Transverse colon (tissue), 4 donors: ENCODE measurements around the gene C3orf62. TPM values are rescaled to one million over a fixed set of nuclear protein-coding genes. Genes with fewer than 3 reads are reported as not detected.
A peak's percentile ranks its signal among the peaks of the same experiment; 100 is the strongest.
"Not testable (repeated sequence)": the region's sequence is repeated elsewhere in the genome, so short reads cannot be mapped to it uniquely, and the experiment has no call there.

ENCODE experiments used
- DNase-seq: peaks from one replicate; pipeline ENCODE4 v3.0.0-alpha.2; 2019
- H3K27ac ChIP-seq, 4 donors: fragments of 200-600 bp; sonication (generic); 2 replicates each; pipeline ENCODE4 v1.5.1; 2016 to 2018; ENCODE audit warnings: inconsistent platforms in 4 of 4
- H3K27me3 ChIP-seq: fragments of 200-600 bp; sonication (generic); 2 replicates; pipeline ENCODE4 v1.5.1; 2017; ENCODE audit warnings: inconsistent platforms
- H3K36me3 ChIP-seq, 4 donors: fragments of 200-600 bp; sonication (generic); 2 replicates each; pipeline ENCODE4 v1.5.1; 2017 to 2019; ENCODE audit warnings: inconsistent platforms in 4 of 4
- H3K4me1 ChIP-seq, 4 donors: fragments of 200-600 bp; sonication (generic); 2 replicates each; pipeline ENCODE4 v1.5.1; 2017 to 2020; ENCODE audit warnings: inconsistent platforms in 4 of 4
- H3K4me3 ChIP-seq, 4 donors: fragments of 200-600 bp; sonication (generic); 1 replicate in 1 of 4; 2 replicates in 3 of 4; pipeline versions ENCODE4 v1.5.1 to v1.6.1; 2017 to 2019; ENCODE audit warnings: inconsistent platforms in 4 of 4
- H3K9me3 ChIP-seq, 2 donors: fragments of 200-600 bp; sonication (generic); 2 replicates each; pipeline ENCODE4 v1.5.1; 2017 to 2019; ENCODE audit warnings: inconsistent platforms in 2 of 2
- EP300 ChIP-seq: sonication (generic); formaldehyde crosslinking; IDR thresholded peaks from one replicate; pipeline ENCODE4 v1.6.1; 2017; ENCODE audit warnings: antibody characterized with exemption, low read depth
- POLR2A ChIP-seq: fragments of 450-650 bp; IDR thresholded peaks from one replicate; pipeline ENCODE4 v1.6.1; 2016; ENCODE audit warnings: antibody characterized with exemption, mild to moderate bottlenecking, moderate library complexity
- POLR2AphosphoS5 ChIP-seq, 3 donors: sonication (generic); formaldehyde crosslinking; IDR thresholded peaks; one replicate each; pipeline ENCODE4 v1.6.1; 2016; ENCODE audit warnings: antibody characterized with exemption in 3 of 3
- WGBS, 2 donors: methylation state at CpG; one replicate each; pipeline ENCODE4 v1.1.5; 2018; ENCODE audit warnings: low coverage in 1 of 2; 5-methylcytosine and 5-hydroxymethylcytosine counted together
- in situ Hi-C, 4 donors: fragments of 200-750 bp; cut with MboI; loops; one replicate each; pipeline versions ENCODE4 v1.15.0 to v1.15.1; 2017; ENCODE audit warnings: low sequenced_read_pairs in 3 of 4, low pct_ligation_motif_present in 1 of 4, low pct_unique_long_range_greater_than_20kb in 1 of 4
- intact Hi-C: fragments of 100-400 bp; cut with DNase I; formaldehyde crosslinking; loops from one replicate; pipeline ENCODE4 v1.15.1; 2023; ENCODE audit warnings: low total_unique reads
- total RNA-seq, 4 donors: library from RNA; depleted of rRNA; stranded (reverse); fragments of >200 nt; gene quantifications; one replicate each; pipeline ENCODE4 v1.1.0, GENCODE V29; 2016
- TF ChIP-seq, protein P1 (sequence below), 5 experiments: fragments of 200-600 bp in 3 of 5; fragments of 450-650 bp in 2 of 5; sonication (generic) in 3 of 5; IDR thresholded peaks; 1 replicate in 2 of 5; 2 replicates in 3 of 5; pipeline ENCODE4 v1.5.1; 2016 to 2017; ENCODE audit warnings: antibody characterized with exemption in 5 of 5, inconsistent platforms in 3 of 5, mild to moderate bottlenecking in 2 of 5, moderate library complexity in 1 of 5

The C3orf62 gene
- total RNA-seq, 4 donors from 2014 or later = 2.4 to 13.5 (median 5.3) TPM

DNA sequence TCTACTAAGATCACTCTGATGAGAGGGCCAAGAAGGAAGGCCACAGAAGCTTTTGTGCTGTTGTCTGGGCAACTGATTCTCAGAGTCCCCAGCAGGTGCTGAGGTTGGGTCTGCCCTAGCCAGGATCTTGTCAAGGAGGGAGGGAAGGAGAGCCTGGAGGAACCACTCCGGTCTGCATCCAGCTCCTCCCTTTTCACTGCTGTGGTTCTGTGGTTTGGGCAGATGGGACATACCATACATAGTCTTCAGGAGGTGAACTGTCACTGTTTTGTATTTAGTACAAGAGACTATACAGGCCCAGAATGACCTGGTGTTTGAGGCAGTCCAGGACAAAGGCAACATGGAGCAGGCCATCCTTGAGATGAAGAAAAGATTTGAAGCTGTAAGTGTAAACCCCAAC, 21.9 kb downstream of the C3orf62 start:
- in situ Hi-C loops (no loop called here), intact Hi-C loops (no loop called here)
- Histone ChIP-seq H3K9me3 (no peaks in the 10 kb centered on the region), H3K4me1 (peaks cover 0 to 11% (median 4%) of the 10 kb centered on the region in 4 donors), H3K36me3 (no peaks in the 10 kb centered on the region), H3K27me3 (no peaks in the 10 kb centered on the region), H3K27ac (peak overlapping the region in 2 of 4 donors; percentile 2 to 14), H3K4me3 (no peak overlapping the region)
- DNase-seq = no peak
- TF ChIP-seq, protein P1, sequence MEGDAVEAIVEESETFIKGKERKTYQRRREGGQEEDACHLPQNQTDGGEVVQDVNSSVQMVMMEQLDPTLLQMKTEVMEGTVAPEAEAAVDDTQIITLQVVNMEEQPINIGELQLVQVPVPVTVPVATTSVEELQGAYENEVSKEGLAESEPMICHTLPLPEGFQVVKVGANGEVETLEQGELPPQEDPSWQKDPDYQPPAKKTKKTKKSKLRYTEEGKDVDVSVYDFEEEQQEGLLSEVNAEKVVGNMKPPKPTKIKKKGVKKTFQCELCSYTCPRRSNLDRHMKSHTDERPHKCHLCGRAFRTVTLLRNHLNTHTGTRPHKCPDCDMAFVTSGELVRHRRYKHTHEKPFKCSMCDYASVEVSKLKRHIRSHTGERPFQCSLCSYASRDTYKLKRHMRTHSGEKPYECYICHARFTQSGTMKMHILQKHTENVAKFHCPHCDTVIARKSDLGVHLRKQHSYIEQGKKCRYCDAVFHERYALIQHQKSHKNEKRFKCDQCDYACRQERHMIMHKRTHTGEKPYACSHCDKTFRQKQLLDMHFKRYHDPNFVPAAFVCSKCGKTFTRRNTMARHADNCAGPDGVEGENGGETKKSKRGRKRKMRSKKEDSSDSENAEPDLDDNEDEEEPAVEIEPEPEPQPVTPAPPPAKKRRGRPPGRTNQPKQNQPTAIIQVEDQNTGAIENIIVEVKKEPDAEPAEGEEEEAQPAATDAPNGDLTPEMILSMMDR (IDR thresholded peaks at IDR 0.05) = no peak
- peak in 2 of 3 donors; percentile 58 to 92 for TF ChIP-seq POLR2AphosphoS5 (IDR thresholded peaks at IDR 0.05)
- WGBS, 2 donors = 64% methylated on average over 1 of the region's 1 CpG; no CpG with 5 or more reads in 1 of the 2 donors

- intact Hi-C loops = no loop called here
- H3K9me3 ChIP-seq = no peaks in the 10 kb centered on the region
- H3K4me3 ChIP-seq = no peak overlapping the region
- WGBS, 2 donors = 83 to 88% methylated on average over 2 to 3 of the region's 3 CpGs
- no peak for TF ChIP-seq EP300
- TF ChIP-seq, protein P1 (IDR thresholded peaks at IDR 0.05) = no peak
- no peak for TF ChIP-seq POLR2AphosphoS5 (IDR thresholded peaks at IDR 0.05)
- no peak for TF ChIP-seq POLR2A
- H3K4me1 ChIP-seq = peaks cover 0 to 22% (median 4%) of the 10 kb centered on the region in 4 donors
- H3K27me3 ChIP-seq = no peaks in the 10 kb centered on the region
- DNase-seq = no peak
- in situ Hi-C loops = no loop called here
- no peak overlapping the region for H3K27ac ChIP-seq
- H3K36me3 ChIP-seq = no peaks in the 10 kb centered on the region
Measured at GRCh38 chr3:49253512-49253911, 23.5 kb downstream of the C3orf62 start.

GRCh38 chr3:49248840-49249227, 28.2 kb downstream of the C3orf62 start:
- Histone ChIP-seq H3K27me3 (no peaks in the 10 kb centered on the region), H3K27ac (peak overlapping the region; percentile 47 to 67 (median 64)), H3K4me3 (no peak overlapping the region), H3K36me3 (no peaks in the 10 kb centered on the region), H3K4me1 (peaks cover 0 to 16% (median 0%) of the 10 kb centered on the region in 4 donors), H3K9me3 (no peaks in the 10 kb centered on the region)
- intact Hi-C loops = no loop called here
- DNase-seq = no peak
- no peak for TF ChIP-seq EP300
- TF ChIP-seq POLR2AphosphoS5 (IDR thresholded peaks at IDR 0.05) = peak in 1 of 3 donors; percentile 18
- in situ Hi-C loops = no loop called here

DNA sequence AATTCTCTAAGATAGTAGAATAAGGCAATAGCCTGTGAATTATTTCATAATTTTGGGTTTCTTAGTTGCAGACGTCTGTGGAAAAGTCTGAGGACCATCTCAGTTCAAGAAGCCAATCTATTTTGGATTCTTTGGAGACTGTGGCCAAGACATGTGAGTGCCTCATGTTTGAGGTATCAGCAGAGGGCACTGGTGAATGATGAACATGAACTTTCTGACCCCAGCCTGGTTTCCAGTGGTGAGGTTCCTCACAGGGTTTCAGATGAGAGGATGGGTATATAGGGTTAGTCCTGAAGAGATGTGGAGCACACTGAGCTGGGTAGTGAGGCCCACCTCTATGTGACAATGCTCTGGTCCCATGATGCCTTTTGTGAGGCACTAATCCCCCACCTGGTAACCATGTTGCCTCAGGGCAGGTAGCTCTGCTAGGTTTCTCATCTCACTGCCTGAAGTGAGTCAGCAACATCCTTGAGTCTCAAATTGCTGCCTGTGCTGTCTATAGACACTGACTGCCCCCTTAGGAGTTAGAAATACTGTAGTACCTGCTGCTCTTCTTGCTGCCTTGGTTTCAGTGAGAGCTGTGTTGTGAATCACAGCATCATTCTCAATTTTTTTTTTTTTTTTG, 32.3 kb downstream of the C3orf62 start:
- no peaks in the 10 kb centered on the region for H3K27me3 ChIP-seq
- no peak for DNase-seq
- no peaks in the 10 kb centered on the region for H3K9me3 ChIP-seq
- H3K27ac ChIP-seq = peak overlapping the region in 1 of 4 donors; percentile 21
- no peaks in the 10 kb centered on the region for H3K36me3 ChIP-seq
- 40 to 61% methylated on average over 1 of the region's 1 CpG for WGBS, 2 donors
- intact Hi-C loops = no loop called here
- TF ChIP-seq POLR2AphosphoS5 (IDR thresholded peaks at IDR 0.05) (no peak), EP300 (no peak)
- H3K4me3 ChIP-seq = no peak overlapping the region
- in situ Hi-C loops = no loop called here
- peaks cover 0 to 17% (median 0%) of the 10 kb centered on the region in 4 donors for H3K4me1 ChIP-seq

DNA sequence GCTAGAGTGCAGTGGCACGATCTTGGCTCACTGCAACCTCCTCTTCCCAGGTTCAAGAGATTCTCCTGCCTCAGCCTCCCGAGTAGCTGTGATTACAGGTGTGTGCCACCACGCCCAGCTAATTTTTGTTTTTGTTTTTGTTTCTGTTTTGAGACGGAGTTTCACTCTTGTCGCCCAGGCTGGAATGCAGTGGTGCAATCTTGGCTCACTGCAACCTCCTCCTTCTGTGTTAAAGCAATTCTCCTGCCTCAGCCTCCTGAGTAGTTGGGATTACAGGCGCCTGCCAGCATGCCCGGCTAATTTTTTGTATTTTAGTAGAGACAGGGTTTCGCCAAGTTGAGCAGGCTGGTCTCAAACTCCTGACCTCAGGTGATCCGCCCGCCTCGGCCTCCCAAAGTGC, 36.9 kb downstream of the C3orf62 start:
- Histone ChIP-seq H3K4me1 (peaks cover 0 to 16% (median 0%) of the 10 kb centered on the region in 4 donors), H3K27ac (peak overlapping the region; percentile 66 to 85 (median 76))
- intact Hi-C loops, H3K4me3 ChIP-seq, H3K27me3 ChIP-seq, DNase-seq, H3K36me3 ChIP-seq, in situ Hi-C loops, H3K9me3 ChIP-seq: not testable (repeated sequence)
- WGBS, 2 donors = 88 to 95% methylated on average over 3 to 11 of the region's 11 CpGs
